Lower lobe of right lung (tissue), 2 donors: ENCODE data around the gene METAP1D. TPM values are rescaled to one million over a fixed set of nuclear protein-coding genes. Genes with fewer than 3 reads are reported as not detected.

Experiments
- ATAC-seq, 2 donors: fragments of 200-7000 bp; cut with Tn5 transposase; one replicate each; pipeline ENCODE4 v1.9.1; 2020 to 2022; ENCODE audit warnings: mild to moderate bottlenecking in 2 of 2, moderate library complexity in 2 of 2
- DNase-seq: peaks from one replicate; pipeline ENCODE4 v3.0.0-alpha.2; 2020
- H3K27ac ChIP-seq: fragments of 200-600 bp; one replicate; pipeline ENCODE4 v1.8.0; 2022
- H3K27me3 ChIP-seq: fragments of 200-600 bp; one replicate; pipeline ENCODE4 v1.8.0; 2022; ENCODE audit warnings: low read depth
- H3K36me3 ChIP-seq: fragments of 200-600 bp; one replicate; pipeline ENCODE4 v1.8.0; 2022; ENCODE audit warnings: mild to moderate bottlenecking
- H3K4me1 ChIP-seq: fragments of 200-600 bp; one replicate; pipeline ENCODE4 v1.8.0; 2022
- H3K4me3 ChIP-seq: fragments of 200-600 bp; one replicate; pipeline ENCODE4 v1.8.0; 2022; ENCODE audit warnings: mild to moderate bottlenecking
- H3K9me3 ChIP-seq: fragments of 200-600 bp; one replicate; pipeline ENCODE4 v1.8.0; 2022
- CTCF ChIP-seq: fragments of 200-600 bp; IDR thresholded peaks from one replicate; pipeline ENCODE4 v1.8.0; 2022; ENCODE audit warnings: antibody characterized with exemption, mild to moderate bottlenecking
- intact Hi-C: fragments of 100-400 bp; cut with DNase I; formaldehyde crosslinking; loops from one replicate; pipeline ENCODE4 v1.11.0; 2022
- total RNA-seq: library from RNA; stranded (reverse); fragmentation: NEBNext Ultra II Directional; extraction: Animal tissue kit (Norgen Biotek cat#: 25700); gene quantifications from one replicate; pipeline ENCODE4 v1.2.1, GENCODE V29; 2021
- donor health status: DM: no; HTN: yes; CAD: no; lungs with severe emphysema.

The METAP1D gene
- total RNA-seq, 1 donor from 2014 or later = 3.8 TPM

- ATAC-seq (no peak), DNase-seq (no peak)
- Histone ChIP-seq H3K9me3 (no peaks in the 10 kb centered on the region), H3K27ac (no peak overlapping the region), H3K4me3 (no peak overlapping the region), H3K36me3 (no peaks in the 10 kb centered on the region), H3K4me1 (no peaks in the 10 kb centered on the region), H3K27me3 (no peaks in the 10 kb centered on the region)
- TF ChIP-seq CTCF = no peak
- intact Hi-C loops = no loop called here
These were observed 31.8 kb downstream of the METAP1D start for GRCh38 chr2:172031536-172031935.

GRCh38 chr2:172038121-172038520 lies 38.4 kb downstream of the METAP1D start:
- no peak for ATAC-seq
- H3K4me3 ChIP-seq = no peak overlapping the region
- DNase-seq = no peak
- no peaks in the 10 kb centered on the region for H3K4me1 ChIP-seq
- TF ChIP-seq CTCF = no peak
- no peaks in the 10 kb centered on the region for H3K9me3 ChIP-seq
- intact Hi-C loops = no loop called here
- H3K27me3 ChIP-seq = no peaks in the 10 kb centered on the region
- no peak overlapping the region for H3K27ac ChIP-seq
- no peaks in the 10 kb centered on the region for H3K36me3 ChIP-seq

GRCh38 chr2:172038604-172039003 lies 38.9 kb downstream of the METAP1D start:
- Histone ChIP-seq H3K27ac (no peak overlapping the region), H3K27me3 (no peaks in the 10 kb centered on the region), H3K4me1 (no peaks in the 10 kb centered on the region), H3K36me3 (no peaks in the 10 kb centered on the region), H3K9me3 (no peaks in the 10 kb centered on the region), H3K4me3 (no peak overlapping the region)
- no peak for ATAC-seq
- intact Hi-C loops = no loop called here
- no peak for TF ChIP-seq CTCF
- DNase-seq = no peak

- H3K4me1 ChIP-seq = no peaks in the 10 kb centered on the region
- DNase-seq (no peak), ATAC-seq (no peak)
- no peaks in the 10 kb centered on the region for H3K9me3 ChIP-seq
- no peaks in the 10 kb centered on the region for H3K27me3 ChIP-seq
- TF ChIP-seq CTCF = no peak
- intact Hi-C loops = no loop called here
- H3K4me3 ChIP-seq = no peak overlapping the region
- no peaks in the 10 kb centered on the region for H3K36me3 ChIP-seq
- no peak overlapping the region for H3K27ac ChIP-seq
These were observed 39.4 kb downstream of the METAP1D start for GRCh38 chr2:172039011-172039704.

GRCh38 chr2:172040311-172040710 lies 40.6 kb downstream of the METAP1D start:
- H3K36me3 ChIP-seq = no peaks in the 10 kb centered on the region
- no peak overlapping the region for H3K4me3 ChIP-seq
- DNase-seq (no peak), ATAC-seq (no peak)
- H3K27ac ChIP-seq = no peak overlapping the region
- H3K27me3 ChIP-seq = no peaks in the 10 kb centered on the region
- TF ChIP-seq CTCF = no peak
- H3K4me1 ChIP-seq = no peaks in the 10 kb centered on the region
- intact Hi-C loops = no loop called here
- no peaks in the 10 kb centered on the region for H3K9me3 ChIP-seq
